CD4-positive, alpha-beta T cell treated with Interleukin-17A for 4 hours (primary cell): ENCODE data around the gene ACAA1.
A peak's percentile ranks its signal among the peaks of the same experiment; 100 is the strongest.

Experiments
- DNase-seq: peaks from one replicate; pipeline ENCODE4 v3.0.0-alpha.2; 2020; ENCODE audit warnings: mixed read lengths

ACAA1 gene

GRCh38 chr3:38154033-38154494 lies 17.1 kb upstream of the ACAA1 start:
- no peak for DNase-seq

DNA sequence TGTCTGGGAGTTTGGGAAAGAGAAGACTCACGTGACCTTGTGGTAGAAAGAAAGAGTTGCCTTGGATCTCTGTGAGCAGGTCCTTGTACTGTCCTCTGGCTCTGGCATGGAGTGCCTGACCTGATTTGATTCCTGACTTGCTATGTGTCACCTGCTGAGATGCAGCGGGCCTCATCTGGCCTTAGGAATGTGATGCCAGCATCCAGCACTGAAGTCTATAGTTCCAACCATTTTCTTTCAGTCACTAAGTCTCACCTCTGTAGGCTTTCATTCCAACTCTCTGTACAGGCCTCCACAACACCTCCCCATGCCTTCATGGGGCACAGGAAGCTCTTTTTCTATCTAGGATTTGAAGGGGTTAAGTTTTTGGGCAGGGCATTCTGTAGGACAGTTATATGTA lies 16.3 kb upstream of the ACAA1 start:
- no peak for DNase-seq

- no peak for DNase-seq
Observed at GRCh38 chr3:38152609-38153008, 15.7 kb upstream of the ACAA1 start.

DNA sequence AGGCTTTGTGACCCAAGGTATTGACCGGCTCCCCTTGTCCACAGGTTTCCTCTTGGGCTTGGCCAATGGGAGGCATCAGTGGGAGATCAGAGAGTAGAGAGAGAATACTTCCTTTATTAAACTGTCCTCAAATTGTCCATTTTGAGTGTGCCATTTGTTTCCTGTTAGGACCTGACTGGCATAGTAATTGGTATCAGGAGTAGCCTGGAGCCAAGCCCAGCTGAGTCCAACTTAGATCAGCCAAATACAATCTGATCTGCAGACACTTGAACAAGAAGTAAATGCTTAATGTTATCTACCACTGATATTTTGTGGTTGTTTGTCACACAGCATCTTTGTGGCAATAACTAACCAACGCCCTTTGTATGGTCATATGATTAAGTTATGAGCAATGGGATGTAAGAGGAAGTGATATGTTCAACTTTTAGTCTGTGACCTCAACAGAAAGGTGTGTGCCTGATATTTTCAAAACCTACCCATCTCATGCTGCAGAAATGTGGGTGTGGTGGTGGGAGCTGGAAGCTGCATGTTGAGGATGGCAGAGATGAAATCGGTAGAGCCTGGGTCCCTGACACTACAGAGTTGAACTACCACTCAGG lies 14.8 kb upstream of the ACAA1 start:
- DNase-seq: no peak

DNA sequence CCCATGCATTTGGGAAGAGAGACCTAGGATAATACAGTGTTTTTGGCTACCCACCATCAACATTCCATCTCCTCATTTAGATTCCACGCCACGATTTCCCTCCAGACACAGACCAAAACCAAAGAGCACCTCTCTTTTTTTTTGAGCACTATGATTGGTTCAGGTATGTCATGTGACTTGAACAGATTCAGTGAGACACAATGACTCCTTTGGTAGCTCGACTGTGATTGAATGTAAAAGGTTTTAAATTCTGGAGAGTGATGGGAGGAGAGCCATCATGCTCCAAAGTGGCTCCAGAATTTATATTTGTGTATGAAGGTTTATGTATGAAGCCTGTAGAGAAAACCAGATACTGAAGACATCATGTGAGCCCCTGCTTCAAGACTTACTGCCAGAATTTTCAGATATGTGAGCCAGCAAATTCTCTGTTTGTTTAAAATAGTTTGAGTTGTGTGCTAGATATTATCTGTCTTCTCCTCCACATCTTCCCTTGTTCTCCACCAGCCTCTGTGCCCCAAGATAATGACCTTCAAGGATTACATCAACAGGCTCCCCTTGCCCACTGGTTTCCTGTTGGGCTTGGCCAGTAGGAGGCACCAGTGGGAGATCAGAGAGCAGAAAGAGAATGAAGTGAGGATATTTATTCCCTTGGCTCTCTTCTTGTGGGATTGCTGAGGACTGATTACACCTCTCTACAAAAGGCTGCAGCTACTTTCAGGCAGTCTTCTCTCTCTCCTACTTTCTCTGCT lies 14.0 kb upstream of the ACAA1 start:
- no peak for DNase-seq

DNA sequence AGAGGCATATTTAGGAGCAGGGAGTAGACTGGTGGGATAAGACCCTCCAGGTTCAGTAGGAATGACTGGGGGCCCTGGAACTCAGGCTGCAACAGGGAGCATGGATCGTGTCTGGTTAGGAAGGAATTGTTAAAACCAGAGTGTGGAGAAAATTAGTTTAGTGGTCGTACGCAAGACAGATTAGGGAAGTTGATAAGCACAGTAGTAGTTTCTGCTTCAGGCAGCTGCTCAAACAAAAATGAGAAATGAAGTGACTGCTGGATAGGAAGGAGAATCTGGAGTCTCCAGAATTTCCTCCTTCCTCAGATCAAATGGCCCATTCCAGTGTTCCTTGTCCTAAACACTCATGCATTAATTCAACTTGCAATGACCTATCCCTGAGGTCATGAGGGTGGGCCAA lies 12.8 kb upstream of the ACAA1 start:
- DNase-seq: no peak

- no peak for DNase-seq
Observed at GRCh38 chr3:38148311-38148882, 11.5 kb upstream of the ACAA1 start.

GRCh38 chr3:38147421-38147820 lies 10.5 kb upstream of the ACAA1 start:
- DNase-seq: no peak

DNA sequence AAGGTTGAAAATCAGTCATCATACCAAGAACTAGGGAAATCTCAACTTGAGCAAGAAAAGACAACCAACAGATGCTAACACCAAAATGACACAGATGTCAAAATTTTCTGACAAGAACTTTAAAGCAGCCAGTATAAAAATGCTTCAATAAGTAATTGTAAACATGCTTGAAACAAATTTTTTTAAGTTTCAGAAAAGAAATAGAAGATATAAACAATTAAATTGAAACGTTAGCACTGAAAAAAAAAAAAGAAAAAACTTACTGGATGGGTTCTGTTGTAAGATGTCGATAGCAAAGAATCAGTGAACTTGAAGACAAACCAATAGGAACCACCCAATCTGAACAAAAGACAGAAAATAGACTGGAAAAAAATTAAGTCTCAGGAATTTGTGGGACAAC lies 9.6 kb upstream of the ACAA1 start:
- no peak for DNase-seq

GRCh38 chr3:38143511-38143910 lies 6.6 kb upstream of the ACAA1 start:
- no peak for DNase-seq

GRCh38 chr3:38142959-38143358 lies 6.0 kb upstream of the ACAA1 start:
- DNase-seq: no peak

GRCh38 chr3:38141952-38142273 lies 5.0 kb upstream of the ACAA1 start:
- DNase-seq: no peak

DNA sequence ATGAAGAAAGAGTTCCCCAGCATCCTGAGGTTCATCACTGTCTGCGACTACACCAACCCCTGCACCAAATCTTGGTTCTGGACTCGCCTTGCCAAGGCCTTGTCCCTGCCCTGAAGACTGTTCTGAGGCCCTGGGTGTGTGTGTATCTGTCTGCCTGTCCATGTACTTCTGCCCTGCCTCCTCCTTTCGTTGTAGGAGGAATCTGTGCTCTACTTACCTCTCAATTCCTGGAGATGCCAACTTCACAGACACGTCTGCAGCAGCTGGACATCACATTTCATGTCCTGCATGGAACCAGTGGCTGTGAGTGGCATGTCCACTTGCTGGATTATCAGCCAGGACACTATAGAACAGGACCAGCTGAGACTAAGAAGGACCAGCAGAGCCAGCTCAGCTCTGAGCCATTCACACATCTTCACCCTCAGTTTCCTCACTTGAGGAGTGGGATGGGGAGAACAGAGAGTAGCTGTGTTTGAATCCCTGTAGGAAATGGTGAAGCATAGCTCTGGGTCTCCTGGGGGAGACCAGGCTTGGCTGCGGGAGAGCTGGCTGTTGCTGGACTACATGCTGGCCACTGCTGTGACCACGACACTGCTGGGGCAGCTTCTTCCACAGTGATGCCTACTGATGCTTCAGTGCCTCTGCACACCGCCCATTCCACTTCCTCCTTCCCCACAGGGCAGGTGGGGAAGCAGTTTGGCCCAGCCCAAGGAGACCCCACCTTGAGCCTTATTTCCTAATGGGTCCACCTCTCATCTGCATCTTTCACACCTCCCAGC lies 4.4 kb upstream of the ACAA1 start:
- DNase-seq: no peak

DNA sequence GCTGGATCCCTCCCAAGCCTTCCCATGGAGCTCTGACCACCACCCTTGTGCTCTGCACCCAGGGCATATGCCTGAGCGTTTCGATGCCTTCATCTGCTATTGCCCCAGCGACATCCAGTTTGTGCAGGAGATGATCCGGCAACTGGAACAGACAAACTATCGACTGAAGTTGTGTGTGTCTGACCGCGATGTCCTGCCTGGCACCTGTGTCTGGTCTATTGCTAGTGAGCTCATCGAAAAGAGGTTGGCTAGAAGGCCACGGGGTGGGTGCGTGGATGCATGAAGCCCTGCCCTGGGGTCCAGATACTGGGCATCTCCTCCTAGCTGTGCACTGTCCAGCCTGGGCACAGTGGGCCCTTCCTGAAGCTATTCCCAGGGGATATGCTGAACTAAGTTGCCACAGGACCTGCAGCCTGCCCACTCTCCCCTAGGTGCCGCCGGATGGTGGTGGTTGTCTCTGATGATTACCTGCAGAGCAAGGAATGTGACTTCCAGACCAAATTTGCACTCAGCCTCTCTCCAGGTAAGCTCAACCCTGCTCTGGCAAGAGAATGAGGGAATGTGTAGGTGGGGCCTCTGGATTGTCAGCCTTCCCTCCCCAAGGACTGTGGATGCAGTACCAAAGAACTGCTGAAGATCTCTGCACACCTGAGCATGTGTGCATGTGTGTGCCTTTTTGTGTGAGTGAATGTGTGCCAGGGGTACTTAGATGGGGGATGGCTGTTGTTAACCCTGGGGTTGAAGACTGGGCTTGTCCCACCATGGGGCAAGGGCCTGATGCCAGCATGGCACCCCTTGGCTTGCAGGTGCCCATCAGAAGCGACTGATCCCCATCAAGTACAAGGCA lies 3.6 kb upstream of the ACAA1 start:
- no peak for DNase-seq

DNA sequence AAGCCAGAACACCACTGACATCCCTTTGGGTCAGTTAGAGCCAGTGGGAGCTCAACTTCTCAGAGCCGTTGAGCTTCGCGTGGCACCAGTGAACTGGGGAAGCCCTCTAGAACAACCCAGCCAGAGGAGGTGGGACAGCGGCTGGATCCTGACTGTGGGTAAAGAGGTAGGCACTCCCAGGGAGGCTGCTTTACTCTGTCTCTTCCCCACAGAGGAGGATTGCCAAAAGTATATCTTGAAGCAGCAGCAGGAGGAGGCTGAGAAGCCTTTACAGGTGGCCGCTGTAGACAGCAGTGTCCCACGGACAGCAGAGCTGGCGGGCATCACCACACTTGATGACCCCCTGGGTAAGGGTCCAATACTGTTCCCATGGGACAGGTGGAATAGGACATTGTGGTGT lies 2.7 kb upstream of the ACAA1 start:
- no peak for DNase-seq

- no peak for DNase-seq
Observed at GRCh38 chr3:38139191-38139590, 2.3 kb upstream of the ACAA1 start.

GRCh38 chr3:38138349-38139190 lies 1.6 kb upstream of the ACAA1 start, which contains the start of gene MYD88:
TSS of gene MYD88 (plus strand) at chr3:38138661. CDS start at chr3:38138701, 40 bp downstream.
- DNase-seq: peak; percentile 89

DNA sequence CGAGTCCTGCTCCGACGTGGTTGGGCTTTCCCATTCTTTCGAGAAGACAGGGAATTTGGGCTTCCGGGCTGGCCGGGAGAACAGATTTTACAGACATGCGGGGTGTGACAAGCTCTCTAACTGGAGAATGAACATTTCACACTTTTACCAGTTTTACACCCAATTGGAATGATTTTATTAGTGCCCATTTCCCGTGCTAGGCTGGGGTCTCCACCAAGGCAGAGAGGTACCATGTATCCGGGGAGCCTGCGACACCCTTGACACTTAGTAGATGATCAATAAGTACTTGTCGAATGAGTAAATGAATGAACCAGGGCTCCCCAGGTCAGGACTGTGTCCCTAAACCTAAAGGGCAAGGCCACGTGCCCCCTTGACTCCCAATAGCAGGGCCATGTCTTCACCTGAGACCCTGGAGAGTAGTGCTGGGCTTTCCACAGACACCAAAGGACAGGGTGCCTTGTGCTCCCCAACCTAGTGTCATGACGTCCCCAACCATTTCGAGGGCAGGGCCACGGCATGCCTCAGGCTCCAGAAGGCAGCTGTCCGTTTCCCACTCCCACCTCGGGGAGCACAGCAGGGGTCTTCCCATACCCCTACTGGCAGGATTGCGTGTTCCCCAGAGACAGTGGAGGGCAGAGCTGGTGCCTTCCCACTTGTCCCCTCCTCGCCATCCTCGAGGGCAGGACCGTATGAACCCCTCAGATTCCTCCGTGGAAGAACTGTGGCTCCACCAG lies 855 bp upstream of the ACAA1 start:
- peak; percentile 25 for DNase-seq

DNA sequence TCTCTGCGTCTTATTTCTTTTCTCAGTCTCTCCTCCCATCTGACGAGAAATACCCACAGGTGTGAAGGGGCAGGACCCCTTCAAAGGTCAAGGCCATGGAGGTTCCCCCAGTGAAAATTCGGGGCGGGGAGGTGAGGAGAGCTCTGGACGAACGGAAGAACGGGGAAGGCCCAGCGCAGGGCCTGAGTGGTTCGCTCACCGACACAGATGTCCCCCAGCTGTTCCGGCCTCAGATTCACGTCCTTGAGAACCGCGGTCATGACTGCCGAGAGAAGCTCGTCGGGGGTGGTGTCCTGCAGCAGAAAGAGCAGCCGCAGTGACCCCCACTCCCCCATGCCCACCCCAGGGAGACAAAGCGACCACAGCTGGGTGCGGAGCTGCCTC lies 542 bp downstream of the ACAA1 start:
- DNase-seq: peak; percentile 19

GRCh38 chr3:38135621-38136277 lies 1.2 kb downstream of the ACAA1 start:
- DNase-seq: peak; percentile 42
